ENCODE data around the gene PTGER2. TPM values are rescaled to one million over a fixed set of nuclear protein-coding genes. Genes with fewer than 3 reads are reported as not detected.

PTGER2 gene
- total RNA-seq, 1 experiment from 2014 or later = 0.57 TPM

- CTCF ChIA-PET = no interaction called here
- Histone ChIP-seq H3K4me1 (ENCODE audit: control insufficient read depth in 1 of 2, insufficient read depth in 2 of 2, low read length in 2 of 2) (peaks cover 0 to 5% of the 10 kb centered on the region in 2 experiments; a peak in 2 of 4 replicates), H3K36me3 (ENCODE audit: control insufficient read depth in 1 of 2, insufficient read depth in 2 of 2, low read length in 2 of 2) (no peaks in the 10 kb centered on the region), H3K9me2 (ENCODE audit: insufficient read depth) (no peaks in the 10 kb centered on the region), H3K4me2 (ENCODE audit: low read length) (peak overlapping the region; percentile 44), H3K4me3 (replicated peaks in 1 of 2; ENCODE audit: low read depth in 1 of 2, low read length in 2 of 2) (no peak overlapping the region), H3K27ac (ENCODE audit: low read depth, low read length) (no peak overlapping the region), H3K27me3 (ENCODE audit: insufficient read depth, low read length) (no peaks in the 10 kb centered on the region), H2AFZ (ENCODE audit: low read depth, low read length, poor library complexity, severe bottlenecking) (peak overlapping the region; percentile 86), H4K20me1 (ENCODE audit: insufficient read depth) (no peaks in the 10 kb centered on the region), H3K9me3 (ENCODE audit: control insufficient read depth in 1 of 2, insufficient read depth in 1 of 2, low read depth in 1 of 2, low read length in 2 of 2) (no peaks in the 10 kb centered on the region), H3K9ac (ENCODE audit: low read length) (no peak overlapping the region), H3K79me2 (ENCODE audit: insufficient read depth, low read length) (no peaks in the 10 kb centered on the region)
- POLR2A ChIA-PET = no interaction called here
- ATAC-seq (no peak), DNase-seq (ENCODE audit: low read depth, low spot score) (no peak)
- no TSS peak for BruUV-seq (replicated peaks)
- intact Hi-C loops (cut with micrococcal nuclease) = loop anchor here (10.0 kb wide), 1 partner anchor 135 kb away; no protein-coding TSS in a partner anchor
- RAD21 ChIA-PET (ENCODE audit: low non-redundant PET in 1 of 2, low total read pairs in 2 of 2, uncharacterized antibody in 2 of 2, unreplicated experiment in 2 of 2) = no interaction called here
- TF ChIP-seq FOSL1 (IDR thresholded peaks at IDR 0.05; ENCODE audit: low read depth) (no peak), POLR2AphosphoS5 (IDR thresholded peaks at IDR 0.05; ENCODE audit: low read depth, low read length) (no peak), YY1 (IDR thresholded peaks at IDR 0.05; ENCODE audit: extremely low read depth, insufficient replicate concordance, low read depth, low read length) (no peak), ELF1 (IDR thresholded peaks at IDR 0.05; ENCODE audit: borderline replicate concordance, low read depth) (no peak), EGR1 (IDR thresholded peaks at IDR 0.05; ENCODE audit: low read depth) (no peak), POLR2A (IDR thresholded peaks at IDR 0.05; ENCODE audit: borderline replicate concordance, extremely low read depth, insufficient read depth, insufficient read length) (no peak), ZNF274 (IDR thresholded peaks at IDR 0.05; ENCODE audit: low read depth, low read length) (no peak), MAX (IDR thresholded peaks at IDR 0.05) (no peak), ZFX (IDR thresholded peaks at IDR 0.05) (no peak), CBX3 (IDR thresholded peaks at IDR 0.05; ENCODE audit: low read depth) (no peak), JUND (IDR thresholded peaks at IDR 0.05) (no peak), ZBTB33 (IDR thresholded peaks at IDR 0.05; ENCODE audit: extremely low read depth, insufficient replicate concordance, low read length) (no peak), RAD21 (IDR thresholded peaks at IDR 0.05; ENCODE audit: low read depth) (no peak), TCF7L2 (IDR thresholded peaks at IDR 0.05; ENCODE audit: borderline replicate concordance, extremely low read depth, insufficient read depth, insufficient read length) (no peak), CEBPB (IDR thresholded peaks at IDR 0.05; ENCODE audit: low read depth) (no peak), EZH2 (IDR thresholded peaks at IDR 0.05) (no peak), SRF (IDR thresholded peaks at IDR 0.05; ENCODE audit: low read depth) (no peak)
These were observed 34.7 kb upstream of the PTGER2 start for GRCh38 chr14:52279408-52279807.
